Sigmoid colon (tissue), 7 donors: Measurements from ENCODE around the gene KLHL7. TPM values are rescaled to one million over a fixed set of nuclear protein-coding genes. Genes with fewer than 3 reads are reported as not detected.
"Not testable (repeated sequence)": the region's sequence is repeated elsewhere in the genome, so short reads cannot be mapped to it uniquely, and the experiment has no call there.

Experiments used
- DNase-seq: peaks from one replicate; pipeline ENCODE4 v3.0.0-alpha.2; 2019
- H3K27ac ChIP-seq, 4 donors: fragments of 200-600 bp; sonication (generic); one replicate each; pipeline ENCODE4 v1.5.1; 2016 to 2019; ENCODE audit warnings: mild to moderate bottlenecking in 1 of 4
- H3K27me3 ChIP-seq, 3 donors: fragments of 200-600 bp; sonication (generic); one replicate each; pipeline ENCODE4 v1.5.1; 2019; ENCODE audit warnings: mild to moderate bottlenecking in 1 of 3
- H3K36me3 ChIP-seq, 4 donors: fragments of 200-600 bp; sonication (generic); one replicate each; pipeline ENCODE4 v1.5.1; 2016 to 2019
- H3K4me1 ChIP-seq, 4 donors: fragments of 200-600 bp; sonication (generic); one replicate each; pipeline ENCODE4 v1.5.1; 2017 to 2019
- H3K4me3 ChIP-seq, 4 donors: fragments of 200-600 bp; sonication (generic); one replicate each; pipeline ENCODE4 v1.5.1; 2017 to 2019; ENCODE audit warnings: mild to moderate bottlenecking in 2 of 4, moderate library complexity in 1 of 4
- H3K9me3 ChIP-seq, 4 donors: fragments of 200-600 bp in 3 of 4; sonication (generic) in 3 of 4; one replicate each; pipeline versions ENCODE4 v1.5.1 to v1.6.1; 2013 to 2019
- EP300 ChIP-seq, 4 donors: sonication (generic); formaldehyde crosslinking; IDR thresholded peaks; one replicate each; pipeline ENCODE4 v1.6.1; 2017; ENCODE audit warnings: antibody characterized with exemption in 4 of 4
- POLR2A ChIP-seq, 2 donors: fragments of 450-650 bp; IDR thresholded peaks; one replicate each; pipeline ENCODE4 v1.6.1; 2016; ENCODE audit warnings: antibody characterized with exemption in 2 of 2, mild to moderate bottlenecking in 2 of 2, moderate library complexity in 2 of 2
- POLR2AphosphoS5 ChIP-seq, 4 donors: sonication (generic); formaldehyde crosslinking; IDR thresholded peaks; one replicate each; pipeline ENCODE4 v1.6.1; 2017; ENCODE audit warnings: antibody characterized with exemption in 4 of 4
- WGBS, 2 donors: extraction: QIAGEN DNeasy Blood & Tissue Kit; methylation state at CpG; one replicate each; pipeline ENCODE4 v1.1.7; 2013; 5-methylcytosine and 5-hydroxymethylcytosine counted together
- intact Hi-C: fragments of 100-400 bp; cut with DNase I; formaldehyde crosslinking; loops from one replicate; pipeline ENCODE4 v1.15.1; 2023
- polyA plus RNA-seq, 3 donors: library from polyadenylated mRNA; stranded (reverse); fragments of 200-250 nt; gene quantifications; one replicate each; pipeline ENCODE4 v1.2.3, GENCODE V29; 2013
- total RNA-seq, 4 donors: library from RNA; depleted of rRNA; stranded (reverse); fragments of >200 nt; gene quantifications; one replicate each; pipeline ENCODE4 v1.1.0, GENCODE V29; 2016
- TF ChIP-seq, protein P1 (sequence below), 4 experiments: fragments of 450-650 bp in 3 of 4; fragments of 200-600 bp in 1 of 4; IDR thresholded peaks; one replicate each; pipeline ENCODE4 v1.5.1; 2016 to 2019; ENCODE audit warnings: antibody characterized with exemption in 4 of 4, mild to moderate bottlenecking in 3 of 4, moderate library complexity in 2 of 4
- donor health status: healthy with polysubstance abuse.
- donor health status: Bipolar disorder and iron deficiency.
- donor health status: healthy.

The KLHL7 gene
- total and polyA plus RNA-seq, 7 donors, result 12.5 to 42.5 (median 26.9) TPM

- WGBS, 2 donors, result 94% methylated on average over 4 of the region's 4 CpGs
Measured at GRCh38 chr7:23120106-23120505, 14.5 kb downstream of the KLHL7 start.

GRCh38 chr7:23121165-23121564 is 15.6 kb downstream of the KLHL7 start:
- DNase-seq, result no peak
- intact Hi-C loops, result no loop called here
- Histone ChIP-seq H3K4me1 (peaks cover 0 to 11% (median 2%) of the 10 kb centered on the region in 4 donors), H3K9me3 (no peaks in the 10 kb centered on the region), H3K36me3 (peaks cover 0 to 14% (median 6%) of the 10 kb centered on the region in 4 donors), H3K27me3 (no peaks in the 10 kb centered on the region), H3K27ac (no peak overlapping the region), H3K4me3 (no peak overlapping the region)
- 93 to 96% methylated on average over 4 of the region's 4 CpGs for WGBS, 2 donors
- TF ChIP-seq POLR2A (IDR thresholded peaks at IDR 0.05), result no peak
- TF ChIP-seq, protein P1, sequence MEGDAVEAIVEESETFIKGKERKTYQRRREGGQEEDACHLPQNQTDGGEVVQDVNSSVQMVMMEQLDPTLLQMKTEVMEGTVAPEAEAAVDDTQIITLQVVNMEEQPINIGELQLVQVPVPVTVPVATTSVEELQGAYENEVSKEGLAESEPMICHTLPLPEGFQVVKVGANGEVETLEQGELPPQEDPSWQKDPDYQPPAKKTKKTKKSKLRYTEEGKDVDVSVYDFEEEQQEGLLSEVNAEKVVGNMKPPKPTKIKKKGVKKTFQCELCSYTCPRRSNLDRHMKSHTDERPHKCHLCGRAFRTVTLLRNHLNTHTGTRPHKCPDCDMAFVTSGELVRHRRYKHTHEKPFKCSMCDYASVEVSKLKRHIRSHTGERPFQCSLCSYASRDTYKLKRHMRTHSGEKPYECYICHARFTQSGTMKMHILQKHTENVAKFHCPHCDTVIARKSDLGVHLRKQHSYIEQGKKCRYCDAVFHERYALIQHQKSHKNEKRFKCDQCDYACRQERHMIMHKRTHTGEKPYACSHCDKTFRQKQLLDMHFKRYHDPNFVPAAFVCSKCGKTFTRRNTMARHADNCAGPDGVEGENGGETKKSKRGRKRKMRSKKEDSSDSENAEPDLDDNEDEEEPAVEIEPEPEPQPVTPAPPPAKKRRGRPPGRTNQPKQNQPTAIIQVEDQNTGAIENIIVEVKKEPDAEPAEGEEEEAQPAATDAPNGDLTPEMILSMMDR (IDR thresholded peaks at IDR 0.05), result no peak
- no peak for TF ChIP-seq POLR2AphosphoS5 (IDR thresholded peaks at IDR 0.05)
- TF ChIP-seq EP300 (IDR thresholded peaks at IDR 0.05), result no peak

More at GRCh38 chr7:23120106-23120505, 14.5 kb downstream of the KLHL7 start:
- intact Hi-C loops, result no loop called here
- TF ChIP-seq POLR2A (IDR thresholded peaks at IDR 0.05) (no peak), EP300 (IDR thresholded peaks at IDR 0.05) (no peak), POLR2AphosphoS5 (IDR thresholded peaks at IDR 0.05) (no peak)
- TF ChIP-seq, protein P1 (IDR thresholded peaks at IDR 0.05), result no peak
- no peak overlapping the region for H3K4me3 ChIP-seq
- no peaks in the 10 kb centered on the region for H3K27me3 ChIP-seq
- H3K4me1 ChIP-seq, result peaks cover 0 to 18% (median 7%) of the 10 kb centered on the region in 4 donors
- H3K36me3 ChIP-seq, result peaks cover 0 to 3% (median under 1%) of the 10 kb centered on the region in 4 donors
- no peaks in the 10 kb centered on the region for H3K9me3 ChIP-seq
- DNase-seq, result no peak
- H3K27ac ChIP-seq, result no peak overlapping the region

DNA sequence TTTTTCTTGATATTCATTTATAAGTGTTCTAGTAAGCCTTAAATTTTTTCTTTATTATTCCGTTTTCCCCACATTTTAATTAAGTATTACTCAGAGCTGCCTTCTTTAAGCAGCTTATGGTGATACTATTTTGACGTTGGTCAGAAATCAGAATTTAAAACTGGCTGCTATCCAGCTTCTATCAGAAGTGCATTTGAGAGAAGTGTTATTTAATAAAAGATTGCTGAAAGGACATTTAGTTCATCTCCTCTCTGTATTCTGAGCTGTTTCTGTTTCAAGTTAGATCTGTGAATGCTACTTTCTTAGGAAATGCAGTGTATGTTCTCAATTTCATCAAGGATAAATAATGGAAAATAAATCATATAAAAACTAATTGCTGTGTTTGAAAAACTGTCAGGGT is 17.4 kb downstream of the KLHL7 start:
- DNase-seq, result no peak
- H3K4me1 ChIP-seq, result peaks cover 0 to 10% (median 0%) of the 10 kb centered on the region in 4 donors
- TF ChIP-seq, protein P1 (IDR thresholded peaks at IDR 0.05), result no peak
- TF ChIP-seq POLR2AphosphoS5 (IDR thresholded peaks at IDR 0.05), result no peak
- no peak for TF ChIP-seq EP300 (IDR thresholded peaks at IDR 0.05)
- TF ChIP-seq POLR2A (IDR thresholded peaks at IDR 0.05), result no peak
- no peak overlapping the region for H3K4me3 ChIP-seq
- peaks cover 0 to 31% (median 11%) of the 10 kb centered on the region in 4 donors for H3K36me3 ChIP-seq
- no peaks in the 10 kb centered on the region for H3K27me3 ChIP-seq
- H3K9me3 ChIP-seq, result no peaks in the 10 kb centered on the region
- intact Hi-C loops, result no loop called here
- no peak overlapping the region for H3K27ac ChIP-seq
- WGBS, 2 donors, result 86 to 90% methylated on average over 2 of the region's 2 CpGs

GRCh38 chr7:23123465-23123864 is 17.9 kb downstream of the KLHL7 start:
- no peak overlapping the region for H3K27ac ChIP-seq
- intact Hi-C loops, result no loop called here
- peaks cover 0 to 33% (median 11%) of the 10 kb centered on the region in 4 donors for H3K36me3 ChIP-seq
- no peaks in the 10 kb centered on the region for H3K27me3 ChIP-seq
- no peak overlapping the region for H3K4me3 ChIP-seq
- no peaks in the 10 kb centered on the region for H3K9me3 ChIP-seq
- peaks cover 0 to 10% (median 0%) of the 10 kb centered on the region in 4 donors for H3K4me1 ChIP-seq
- 83 to 92% methylated on average over 5 of the region's 5 CpGs for WGBS, 2 donors
- DNase-seq, result no peak
- TF ChIP-seq POLR2A (IDR thresholded peaks at IDR 0.05) (no peak), POLR2AphosphoS5 (IDR thresholded peaks at IDR 0.05) (no peak)

GRCh38 chr7:23129036-23129435 is 23.5 kb downstream of the KLHL7 start:
- TF ChIP-seq, protein P1 (IDR thresholded peaks at IDR 0.05), result no peak
- TF ChIP-seq EP300 (IDR thresholded peaks at IDR 0.05) (no peak), POLR2AphosphoS5 (IDR thresholded peaks at IDR 0.05) (no peak), POLR2A (IDR thresholded peaks at IDR 0.05) (no peak)
- intact Hi-C loops, result no loop called here
- no peak overlapping the region for H3K4me3 ChIP-seq
- peaks cover 0 to 45% (median 14%) of the 10 kb centered on the region in 4 donors for H3K36me3 ChIP-seq
- H3K27ac ChIP-seq, result no peak overlapping the region
- no peaks in the 10 kb centered on the region for H3K27me3 ChIP-seq
- no peaks in the 10 kb centered on the region for H3K9me3 ChIP-seq
- no peaks in the 10 kb centered on the region for H3K4me1 ChIP-seq
- WGBS, 2 donors, result 87 to 88% methylated on average over 4 of the region's 4 CpGs
- no peak for DNase-seq

DNA sequence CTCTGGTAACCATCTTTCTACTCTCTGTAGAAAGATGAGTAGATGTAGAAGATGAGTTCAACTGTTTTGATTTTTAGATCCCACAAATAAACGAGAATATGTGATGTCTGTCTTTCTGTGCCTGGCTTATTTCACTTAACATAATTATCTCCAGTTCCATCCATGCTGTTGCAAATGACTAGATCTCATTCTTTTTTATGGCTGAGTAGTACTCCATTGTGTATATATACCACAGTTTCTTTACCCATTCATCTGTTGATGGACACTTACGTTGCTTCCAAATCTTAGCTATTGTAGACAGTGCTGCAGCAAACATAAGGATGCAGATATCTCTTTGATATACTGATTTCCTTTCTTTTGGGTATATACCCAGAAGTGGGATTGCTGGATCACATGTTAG is 26.2 kb downstream of the KLHL7 start:
- intact Hi-C loops, DNase-seq, H3K27ac ChIP-seq, H3K9me3 ChIP-seq, H3K4me3 ChIP-seq, H3K4me1 ChIP-seq, H3K27me3 ChIP-seq: not testable (repeated sequence)
- H3K36me3 ChIP-seq, result peaks cover 0 to 25% (median 4%) of the 10 kb centered on the region in 4 donors
- WGBS, 2 donors, result 92 to 94% methylated on average over 2 of the region's 2 CpGs
